Osteoblast (primary cell): ENCODE data around the gene DRAM1. TPM values are rescaled to one million over a fixed set of nuclear protein-coding genes. Genes with fewer than 3 reads are reported as not detected.

Experiments
- DNase-seq: peaks from one replicate; pipeline ENCODE4 v3.0.0; 2011; ENCODE audit warnings: low spot score, mixed read lengths; ENCODE audit not compliant: insufficient read length; ENCODE audit errors: missing footprints
- H2AFZ ChIP-seq: 2 replicates; pipeline ENCODE4 v1.6.0; 2011; ENCODE audit warnings: mild to moderate bottlenecking, low read length
- H3K27ac ChIP-seq: 2 replicates; pipeline ENCODE4 v1.5.1; 2011; ENCODE audit warnings: mild to moderate bottlenecking, low read depth, low read length, moderate library complexity
- H3K27me3 ChIP-seq: 2 replicates; pipeline ENCODE4 v1.6.0; 2012; ENCODE audit warnings: mild to moderate bottlenecking, control low read depth, inconsistent platforms, low read length, moderate library complexity; ENCODE audit not compliant: insufficient read depth
- H3K36me3 ChIP-seq: 2 replicates; pipeline ENCODE4 v1.5.1; 2011; ENCODE audit warnings: mild to moderate bottlenecking, low read length, control low read depth, moderate library complexity; ENCODE audit not compliant: insufficient read depth
- H3K4me1 ChIP-seq: 2 replicates; pipeline ENCODE4 v1.5.1; 2011; ENCODE audit warnings: mild to moderate bottlenecking, low read length, control low read depth, moderate library complexity; ENCODE audit not compliant: insufficient read depth
- H3K4me2 ChIP-seq: 2 replicates; pipeline ENCODE4 v1.6.0; 2011; ENCODE audit warnings: mild to moderate bottlenecking, low read length; ENCODE audit not compliant: insufficient read depth
- H3K4me3 ChIP-seq: fragments of 200-600 bp; sonication (generic); 3 replicates; pipeline ENCODE4 v1.5.1; 2012; ENCODE audit warnings: mild to moderate bottlenecking, low read length, inconsistent platforms; ENCODE audit not compliant: insufficient read depth
- H3K79me2 ChIP-seq: 2 replicates; pipeline ENCODE4 v1.6.0; 2012; ENCODE audit warnings: mild to moderate bottlenecking, low read length, control low read depth, inconsistent platforms; ENCODE audit not compliant: insufficient read depth
- H3K9me3 ChIP-seq: 2 replicates; pipeline ENCODE4 v1.5.1; 2011; ENCODE audit warnings: low read depth, low read length, control low read depth
- H4K20me1 ChIP-seq: 2 replicates; pipeline ENCODE4 v1.6.0; 2012; ENCODE audit warnings: mild to moderate bottlenecking, low read length, control low read depth; ENCODE audit not compliant: insufficient read depth
- CTCF ChIP-seq: IDR thresholded peaks from 2 replicates; pipeline ENCODE4 v1.5.1; 2011; ENCODE audit warnings: mild to moderate bottlenecking, low read depth, low read length, moderate library complexity; ENCODE audit errors: extremely low read depth
- total RNA-seq: library from RNA; depleted of rRNA; stranded (reverse); fragments of >200 nt; gene quantifications from 2 replicates; pipeline ENCODE4 v1.2.3, GENCODE V29; 2012

The DRAM1 gene
- total RNA-seq, 1 donor: 141 TPM

GRCh38 chr12:101931498-101932326 lies 54.3 kb downstream of the DRAM1 start:
- H3K27me3 ChIP-seq: no peaks in the 10 kb centered on the region
- no peaks in the 10 kb centered on the region for H3K36me3 ChIP-seq
- no peak overlapping the region for H3K27ac ChIP-seq
- no peaks in the 10 kb centered on the region for H3K79me2 ChIP-seq
- H3K4me2 ChIP-seq: no peak overlapping the region
- H3K4me3 ChIP-seq: no peak overlapping the region
- TF ChIP-seq CTCF: no peak
- H4K20me1 ChIP-seq: no peaks in the 10 kb centered on the region
- peaks cover 28% of the 10 kb centered on the region for H3K4me1 ChIP-seq
- no peak overlapping the region for H2AFZ ChIP-seq
- H3K9me3 ChIP-seq: no peaks in the 10 kb centered on the region
- DNase-seq: no peak

DNA sequence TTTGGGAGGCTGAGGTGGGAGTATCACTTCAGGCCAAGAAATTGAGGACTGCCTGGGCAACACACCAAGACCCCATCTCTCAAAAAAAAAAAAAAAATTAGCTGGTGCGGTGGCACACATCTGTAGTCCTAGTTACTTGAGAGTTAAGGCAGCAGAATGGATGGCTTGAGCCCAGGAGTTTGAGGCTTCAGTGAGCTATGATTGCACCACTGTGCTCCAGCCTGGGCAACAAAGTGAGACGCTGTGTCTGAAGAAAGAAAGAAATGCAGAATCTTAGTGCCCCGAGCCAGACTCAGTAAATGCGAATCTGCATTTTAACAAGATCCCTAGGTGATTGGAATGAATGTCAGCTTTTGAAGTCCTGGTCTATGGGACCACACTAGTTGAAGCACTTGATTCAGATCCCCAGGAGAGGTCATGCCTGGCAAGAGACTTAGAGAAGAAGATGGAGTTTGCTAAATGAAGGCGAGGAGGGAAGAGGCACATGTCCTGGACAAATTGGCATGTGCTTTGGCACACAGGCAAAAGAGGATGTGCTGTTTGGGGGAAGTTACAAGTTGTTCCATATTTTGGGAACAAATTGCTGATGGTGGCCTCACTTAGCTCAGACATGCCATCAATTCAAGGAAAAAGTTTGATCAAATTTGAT lies 56.6 kb downstream of the DRAM1 start:
- Histone ChIP-seq H3K4me1 (peaks cover 23% of the 10 kb centered on the region), H3K9me3 (no peaks in the 10 kb centered on the region), H3K27ac (no peak overlapping the region), H3K4me3 (no peak overlapping the region), H3K36me3 (no peaks in the 10 kb centered on the region), H4K20me1 (no peaks in the 10 kb centered on the region), H2AFZ (no peak overlapping the region), H3K4me2 (no peak overlapping the region), H3K79me2 (no peaks in the 10 kb centered on the region), H3K27me3 (no peaks in the 10 kb centered on the region)
- DNase-seq: no peak
- no peak for TF ChIP-seq CTCF

DNA sequence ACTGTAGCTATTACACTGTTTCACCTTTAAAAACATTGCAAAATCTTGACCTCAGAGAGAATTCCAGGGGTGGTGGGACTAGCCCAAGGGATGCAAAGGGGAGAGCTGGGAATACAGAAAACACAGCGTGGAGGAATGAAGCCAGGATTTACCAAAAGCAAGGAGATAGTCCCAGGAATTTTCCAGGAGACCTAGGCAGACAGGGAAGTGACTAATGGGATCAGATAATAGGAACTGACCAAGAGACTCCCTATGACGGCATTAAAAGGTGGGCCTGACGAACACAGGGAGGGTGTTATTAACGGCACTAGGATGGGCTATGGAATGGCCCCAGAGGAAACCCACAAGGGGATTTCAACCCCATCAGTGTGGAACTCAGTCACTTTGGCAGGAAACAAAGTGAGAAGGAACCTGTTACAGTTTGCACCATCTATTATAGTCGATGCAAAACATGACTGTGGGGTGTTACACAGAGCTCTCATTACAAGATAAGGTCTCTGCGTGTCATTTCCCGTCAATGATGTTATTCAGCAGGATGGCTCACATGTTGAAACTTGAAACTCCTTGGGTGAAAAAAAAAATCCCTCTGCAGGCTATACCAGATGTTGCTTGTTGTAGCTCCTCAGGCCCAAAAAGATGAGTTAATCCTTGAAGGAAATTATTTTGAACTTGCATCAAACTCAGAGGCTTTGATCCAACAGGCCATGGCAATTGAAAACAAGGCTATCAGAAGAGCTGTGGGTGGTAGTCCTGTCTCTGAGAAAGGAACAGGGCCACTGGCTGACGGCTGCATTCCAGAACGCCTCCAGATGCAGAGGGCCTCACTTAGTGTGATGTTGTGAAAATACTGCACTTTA lies 58.7 kb downstream of the DRAM1 start:
- peak; percentile 12 for TF ChIP-seq CTCF
- Histone ChIP-seq H3K4me1 (peaks cover 23% of the 10 kb centered on the region), H4K20me1 (no peaks in the 10 kb centered on the region), H3K9me3 (no peaks in the 10 kb centered on the region), H2AFZ (peak overlapping the region; percentile 52), H3K27ac (peak overlapping the region; percentile 94), H3K27me3 (no peaks in the 10 kb centered on the region), H3K4me2 (peak overlapping the region; percentile 68), H3K4me3 (peak overlapping the region; percentile 21), H3K79me2 (no peaks in the 10 kb centered on the region), H3K36me3 (no peaks in the 10 kb centered on the region)
- peak; percentile 80 for DNase-seq
